Keratinocyte (primary cell): ENCODE measurements around the gene GPBAR1. TPM values are rescaled to one million over a fixed set of nuclear protein-coding genes. Genes with fewer than 3 reads are reported as not detected.

Source experiments
- DNase-seq: peaks from one replicate; pipeline ENCODE4 v3.0.0-alpha.2; 2011; ENCODE audit warnings: low read depth, missing footprints, low spot score
- FAIRE-seq: peaks from 2 replicates; lab custom pipeline; 2011; peaks lifted over from hg19 to GRCh38; lab: Jason Lieb, UNC
- H2AFZ ChIP-seq: 2 replicates; pipeline ENCODE4 v1.6.0; 2012; ENCODE audit warnings: low read length, control low read depth, inconsistent platforms; ENCODE audit not compliant: control insufficient read depth
- H3K27ac ChIP-seq: 2 replicates; pipeline ENCODE4 v1.5.1; 2011; ENCODE audit warnings: low read length; ENCODE audit not compliant: control insufficient read depth, insufficient read depth
- H3K27me3 ChIP-seq: 3 replicates; pipeline ENCODE4 v1.6.0; 2011; ENCODE audit warnings: low read length; ENCODE audit not compliant: control insufficient read depth, insufficient read depth; ENCODE audit errors: extremely low read depth
- H3K36me3 ChIP-seq, 2 experiments: 2 replicates in 1 of 2; 3 replicates in 1 of 2; pipeline ENCODE4 v1.5.1; 2011; ENCODE audit warnings: low read length in 2 of 2, mild to moderate bottlenecking in 1 of 2; ENCODE audit not compliant: control insufficient read depth in 2 of 2, insufficient read depth in 2 of 2; ENCODE audit errors: extremely low read depth in 1 of 2
- H3K4me1 ChIP-seq: 3 replicates; pipeline ENCODE4 v1.5.1; 2011; ENCODE audit warnings: low read length; ENCODE audit not compliant: control insufficient read depth, insufficient read depth; ENCODE audit errors: extremely low read depth
- H3K4me2 ChIP-seq: 3 replicates; pipeline ENCODE4 v1.6.0; 2011; ENCODE audit warnings: low read depth, low read length; ENCODE audit not compliant: control insufficient read depth, insufficient read depth; ENCODE audit errors: extremely low read depth
- H3K4me3 ChIP-seq, 3 experiments: fragments of 200-600 bp in 1 of 3; sonication (generic) in 1 of 3; 2 replicates in 2 of 3; 3 replicates in 1 of 3; pipeline ENCODE4 v1.5.1; 2011 to 2016; ENCODE audit warnings: low read length in 3 of 3, mild to moderate bottlenecking in 3 of 3, control low read depth in 2 of 3, inconsistent platforms in 1 of 3, low read depth in 1 of 3, mixed read lengths in 1 of 3, mixed run types in 1 of 3, moderate library complexity in 1 of 3; ENCODE audit not compliant: control insufficient read depth in 2 of 3, insufficient read depth in 2 of 3; ENCODE audit errors: extremely low read depth in 1 of 3
- H3K79me2 ChIP-seq: 2 replicates; pipeline ENCODE4 v1.6.0; 2012; ENCODE audit warnings: low read length; ENCODE audit not compliant: control insufficient read depth, insufficient read depth
- H3K9ac ChIP-seq: 3 replicates; pipeline ENCODE4 v1.6.0; 2011; ENCODE audit warnings: low read length; ENCODE audit not compliant: control insufficient read depth, insufficient read depth; ENCODE audit errors: extremely low read depth
- H3K9me1 ChIP-seq: 3 replicates; pipeline ENCODE4 v1.6.0; 2011; ENCODE audit warnings: low read length; ENCODE audit not compliant: control insufficient read depth, insufficient read depth; ENCODE audit errors: extremely low read depth
- H3K9me3 ChIP-seq: 2 replicates; pipeline ENCODE4 v1.5.1; 2012; ENCODE audit warnings: low read depth, low read length; ENCODE audit not compliant: control insufficient read depth
- H4K20me1 ChIP-seq: 3 replicates; pipeline ENCODE4 v1.6.0; 2011; ENCODE audit warnings: low read length; ENCODE audit not compliant: control insufficient read depth, insufficient read depth; ENCODE audit errors: extremely low read depth
- CTCF ChIP-seq, 3 experiments: IDR thresholded peaks in 1 of 3; conservative IDR thresholded peaks in 1 of 3; optimal IDR thresholded peaks in 1 of 3; 2 replicates in 2 of 3; 3 replicates in 1 of 3; pipeline versions ENCODE3 to v1.5.1; 2011; ENCODE audit warnings: low read length in 3 of 3, mild to moderate bottlenecking in 3 of 3, moderate library complexity in 2 of 3, control low read depth in 1 of 3, inconsistent platforms in 1 of 3; ENCODE audit not compliant: insufficient read depth in 2 of 3; ENCODE audit errors: extremely low read depth in 1 of 3
- EZH2 ChIP-seq: IDR thresholded peaks from one replicate; pipeline ENCODE4 v1.6.1; 2012; ENCODE audit warnings: inconsistent platforms, mild to moderate bottlenecking, low read length, moderate library complexity
- dilution Hi-C: fragments of 300-500 bp; cut with MboI; formaldehyde crosslinking; loops from one replicate; pipeline ENCODE4 v1.7.0; 2020; ENCODE audit warnings: low sequenced_read_pairs; ENCODE audit not compliant: extremely low pct_ligation_motif_present
- polyA plus RNA-seq, 5 experiments: library from polyadenylated mRNA; depleted of rRNA in 3 of 5; stranded (reverse) in 3 of 5; stranded (forward) in 1 of 5; unstranded in 1 of 5; fragments of >200 nt; gene quantifications; 1 replicate in 1 of 5; 2 replicates in 3 of 5; 3 replicates in 1 of 5; pipeline versions ENCODE4 v1.2.1 to v1.2.3, GENCODE V29; 2011 to 2012; ENCODE audit warnings: missing spikeins in 2 of 5, low read depth in 1 of 5, low replicate concordance in 1 of 5

GPBAR1 gene
- polyA plus RNA-seq, 1 donor (not counting 4 experiments of a cell fraction or from before 2014, with no cell fraction given) = 0.12 TPM

- H3K9me3 ChIP-seq = no peaks in the 10 kb centered on the region
- peaks cover 23% of the 10 kb centered on the region for H4K20me1 ChIP-seq
These were observed 26.3 kb upstream of the GPBAR1 start for GRCh38 chr2:218234521-218234920.

GRCh38 chr2:218235017-218235416 is 25.8 kb upstream of the GPBAR1 start:
- H3K9me3 ChIP-seq = no peaks in the 10 kb centered on the region
- H4K20me1 ChIP-seq = peaks cover 23% of the 10 kb centered on the region
- peaks cover 68% of the 10 kb centered on the region for H3K79me2 ChIP-seq
- no peaks in the 10 kb centered on the region for H3K27me3 ChIP-seq
- no peak overlapping the region for H3K27ac ChIP-seq
- no peak overlapping the region for H3K4me2 ChIP-seq
- H3K36me3 ChIP-seq = peaks cover 39 to 62% of the 10 kb centered on the region in 2 experiments
- H2AFZ ChIP-seq = no peak overlapping the region
- DNase-seq (no peak), FAIRE-seq (no peak)
- TF ChIP-seq EZH2 (no peak), CTCF (optimal IDR thresholded peaks at IDR 0.05 in 1 of 3, IDR thresholded peaks at IDR 0.05 in 1 of 3, conservative IDR thresholded peaks at IDR 0.05 in 1 of 3; ENCODE audit: extremely low read depth in 1 of 3, insufficient read depth in 2 of 3, low read length in 3 of 3) (no peak)
- dilution Hi-C loops = no loop called here
- H3K4me1 ChIP-seq = peaks cover 7% of the 10 kb centered on the region
- H3K9ac ChIP-seq = no peak overlapping the region
- H3K9me1 ChIP-seq = no peaks in the 10 kb centered on the region
- H3K4me3 ChIP-seq = no peak overlapping the region

More at GRCh38 chr2:218234521-218234920, 26.3 kb upstream of the GPBAR1 start:
- Histone ChIP-seq H3K27me3 (no peaks in the 10 kb centered on the region), H3K4me2 (no peak overlapping the region), H3K27ac (no peak overlapping the region), H3K9me1 (no peaks in the 10 kb centered on the region), H3K9ac (no peak overlapping the region), H3K36me3 (peaks cover 37 to 62% of the 10 kb centered on the region in 2 experiments), H3K4me3 (no peak overlapping the region), H2AFZ (no peak overlapping the region), H3K79me2 (peaks cover 68% of the 10 kb centered on the region), H3K4me1 (peaks cover 12% of the 10 kb centered on the region)
- DNase-seq (no peak), FAIRE-seq (no peak)
- TF ChIP-seq EZH2 (no peak), CTCF (optimal IDR thresholded peaks at IDR 0.05 in 1 of 3, IDR thresholded peaks at IDR 0.05 in 1 of 3, conservative IDR thresholded peaks at IDR 0.05 in 1 of 3; ENCODE audit: extremely low read depth in 1 of 3, insufficient read depth in 2 of 3, low read length in 3 of 3) (no peak)
- dilution Hi-C loops = no loop called here
